UCSD-AML1 (cell line): Measurements from ENCODE around the gene HESX1.

ENCODE experiments used
- DNase-seq: peaks from one replicate; lab custom pipeline; 2025; ENCODE audit not compliant: unreplicated experiment; lab: John Stamatoyannopoulos, UW

Gene HESX1

DNA sequence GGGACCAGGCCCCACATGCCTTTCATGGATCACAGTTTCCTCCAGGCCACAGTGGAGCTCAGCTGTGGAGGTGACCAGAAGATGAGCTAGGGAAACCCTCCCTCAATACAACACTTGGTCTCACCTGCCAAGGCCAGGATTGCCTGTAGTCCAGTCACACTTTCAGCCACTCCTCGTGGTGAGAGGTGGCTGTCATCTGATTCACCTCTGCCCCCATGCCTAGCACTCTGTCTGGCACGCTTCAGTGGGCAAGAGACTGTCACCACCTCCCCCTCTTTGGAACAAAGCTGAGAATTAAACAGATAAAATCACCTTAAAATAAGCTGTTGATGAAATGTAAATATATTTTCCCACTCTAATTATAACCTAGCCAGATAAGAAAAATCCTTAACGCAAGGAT is 30.7 kb downstream of the HESX1 start:
- DNase-seq, result no peak

DNA sequence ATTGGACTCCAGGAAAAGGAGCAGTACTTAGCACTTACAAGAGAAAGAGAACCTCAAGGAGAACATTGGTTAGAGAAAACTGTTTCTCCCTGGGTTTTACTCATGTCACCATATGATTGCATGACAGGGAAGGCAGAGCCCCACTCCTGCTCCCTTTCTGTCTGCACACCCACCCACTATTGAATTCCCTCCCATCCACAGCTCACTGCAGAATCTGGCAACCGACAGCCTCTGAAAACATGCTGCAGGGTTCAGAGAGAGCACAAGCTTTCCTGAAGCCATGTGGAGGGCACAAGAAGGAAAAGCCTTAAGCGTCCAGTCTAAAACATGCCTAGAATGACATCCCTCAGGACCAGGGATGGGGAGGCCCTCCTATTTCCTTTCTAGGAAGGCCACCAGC is 31.6 kb downstream of the HESX1 start:
- DNase-seq, result no peak

DNA sequence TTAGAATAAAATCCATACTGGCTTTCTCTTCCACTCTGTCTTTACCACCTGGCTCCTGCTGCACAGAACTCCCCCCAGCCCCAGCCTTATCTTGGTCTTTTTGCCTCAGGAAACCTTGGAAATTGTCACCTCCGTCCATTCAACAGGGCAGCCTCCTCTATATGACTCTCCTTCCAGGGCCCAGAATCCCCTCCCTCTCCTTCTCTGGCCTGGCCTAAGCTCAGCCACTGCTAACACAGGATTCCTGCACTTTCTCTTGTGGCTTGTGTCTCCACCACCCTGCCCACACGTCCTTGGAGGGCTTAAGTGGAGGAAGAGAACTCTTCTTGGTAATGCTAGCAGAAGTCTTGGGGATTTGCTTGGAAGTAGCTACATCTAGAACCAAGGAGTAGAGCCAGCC is 33.1 kb downstream of the HESX1 start:
- no peak for DNase-seq

DNA sequence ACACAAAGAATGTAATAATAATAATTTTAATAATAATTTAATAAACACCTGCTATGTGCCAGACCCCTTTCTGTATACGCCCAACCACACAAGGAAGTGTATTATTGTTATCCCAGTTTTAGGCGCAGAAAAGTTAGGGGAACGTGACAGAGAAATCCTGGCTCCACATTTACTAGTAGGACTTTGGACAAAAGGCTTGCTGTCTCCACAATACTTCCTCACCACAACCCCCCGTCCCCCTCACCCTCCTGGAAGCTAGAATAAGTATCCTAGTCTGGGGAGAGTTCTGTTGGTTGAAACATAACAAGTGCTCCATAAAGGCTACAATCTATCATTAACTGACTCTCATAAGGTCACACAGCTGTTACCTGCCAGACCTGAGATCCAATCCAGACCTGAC is 34.1 kb downstream of the HESX1 start:
- no peak for DNase-seq

DNA sequence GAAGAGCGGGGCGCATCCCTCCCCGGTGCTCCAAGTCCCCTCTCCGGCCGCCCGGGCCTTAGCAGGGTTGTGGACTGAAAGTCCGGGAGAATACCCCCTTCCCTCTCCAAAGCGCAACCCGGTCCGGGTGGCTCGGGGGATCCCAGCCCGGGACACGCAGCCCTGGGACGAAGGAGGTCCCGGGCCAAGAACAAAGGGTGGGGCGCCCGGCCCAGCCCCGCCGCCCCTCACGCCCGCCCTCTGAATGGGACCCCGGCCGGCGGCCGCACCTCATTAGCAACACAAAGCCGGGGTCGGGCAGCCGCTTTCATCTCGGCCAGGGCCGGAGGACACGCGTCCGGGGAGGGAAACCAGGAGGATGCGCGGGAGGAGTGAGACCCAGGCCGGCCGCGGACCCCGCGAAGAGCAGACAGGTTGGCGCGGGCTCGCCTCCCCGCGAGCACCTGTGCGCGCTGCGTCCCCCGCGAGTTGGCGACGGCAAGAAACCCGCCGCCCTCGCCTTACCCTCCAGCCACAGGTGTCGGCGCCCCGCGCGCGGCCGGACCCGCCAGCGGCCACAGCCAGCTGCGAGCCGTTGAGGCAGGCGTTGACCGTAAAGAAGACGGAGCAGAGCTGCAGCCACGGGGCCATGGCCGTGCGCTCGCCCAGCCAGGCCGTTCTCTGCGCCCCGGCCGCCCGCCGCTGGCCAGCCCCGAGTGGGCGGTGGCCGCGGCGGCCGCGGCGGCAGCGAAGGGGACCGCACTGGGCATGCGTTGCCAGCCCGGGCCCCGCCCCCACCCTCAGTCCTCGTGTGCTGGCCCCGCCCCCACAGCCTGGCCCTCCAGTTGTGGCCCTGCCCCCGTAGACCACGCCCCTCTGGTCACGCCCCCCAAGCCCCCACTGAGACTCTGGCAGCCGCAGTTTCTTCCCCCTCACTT is 34.9 kb downstream of the HESX1 start, which contains the start of gene IL17RD:
Gene IL17RD (minus strand): TSS at position 697 of the 917 bp plus-strand sequence. CDS start 67 bp downstream, at position 630.
- peak; percentile 62 for DNase-seq

DNA sequence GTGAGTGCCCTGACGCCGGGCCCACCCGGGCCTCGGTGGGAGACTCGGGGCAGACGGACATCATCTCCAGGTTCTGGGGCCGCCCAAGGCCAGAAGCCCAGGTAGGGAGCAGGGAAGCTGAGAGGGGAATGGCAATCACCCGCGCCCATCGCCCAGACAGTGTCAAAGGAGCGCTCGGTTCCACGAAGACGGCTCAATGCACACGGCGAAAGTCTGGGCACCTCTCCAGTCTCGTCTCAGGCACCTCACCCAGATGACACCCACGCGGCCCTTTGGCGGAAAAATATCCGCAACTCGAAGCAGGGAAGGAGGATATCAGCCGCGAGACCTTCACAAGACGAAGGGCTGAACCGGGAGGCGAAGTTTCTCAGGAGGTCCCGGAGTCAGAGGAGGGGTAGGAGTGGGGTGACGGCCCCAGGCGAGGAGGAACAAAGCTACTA is 35.5 kb downstream of the HESX1 start:
- DNase-seq, result no peak

DNA sequence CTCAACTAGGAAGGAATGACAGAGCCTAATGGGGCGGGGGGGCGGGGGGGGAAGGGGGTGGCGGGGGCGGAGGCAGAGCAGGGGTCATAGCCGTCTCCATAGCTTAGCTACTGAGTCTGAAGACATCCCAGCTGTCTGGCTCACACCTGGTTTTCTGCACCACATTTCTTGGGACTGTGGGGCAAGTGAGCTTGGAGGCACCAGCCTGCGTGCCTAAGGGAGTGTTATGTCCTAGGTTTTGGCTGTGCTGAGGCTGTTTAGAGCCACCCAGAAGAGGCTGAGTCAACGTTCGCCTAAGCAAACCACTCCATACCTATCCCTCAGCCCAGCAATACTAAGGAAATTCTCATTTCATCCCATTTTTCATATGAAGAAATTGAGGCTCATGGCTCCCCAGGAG is 36.0 kb downstream of the HESX1 start:
- DNase-seq, result no peak

DNA sequence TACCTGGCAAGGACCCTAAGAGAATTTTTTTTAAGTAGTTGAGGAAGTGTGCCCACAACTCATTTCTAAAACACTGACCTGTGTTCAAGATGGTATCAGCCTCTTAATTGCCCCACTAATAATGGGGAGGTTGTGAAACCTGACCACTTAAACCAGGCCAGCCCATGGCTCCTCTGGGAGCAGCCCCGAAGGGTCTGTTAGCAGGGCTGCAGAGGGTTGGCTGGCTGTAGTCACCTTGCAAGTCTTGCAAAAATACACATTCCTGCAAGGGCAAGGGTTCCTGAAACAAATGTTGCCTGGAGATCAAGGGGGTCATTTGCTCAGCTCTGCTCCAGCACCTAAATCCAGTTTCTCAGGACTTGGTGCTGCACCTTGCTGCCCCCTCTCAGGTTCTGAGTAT is 37.9 kb downstream of the HESX1 start:
- no peak for DNase-seq

DNA sequence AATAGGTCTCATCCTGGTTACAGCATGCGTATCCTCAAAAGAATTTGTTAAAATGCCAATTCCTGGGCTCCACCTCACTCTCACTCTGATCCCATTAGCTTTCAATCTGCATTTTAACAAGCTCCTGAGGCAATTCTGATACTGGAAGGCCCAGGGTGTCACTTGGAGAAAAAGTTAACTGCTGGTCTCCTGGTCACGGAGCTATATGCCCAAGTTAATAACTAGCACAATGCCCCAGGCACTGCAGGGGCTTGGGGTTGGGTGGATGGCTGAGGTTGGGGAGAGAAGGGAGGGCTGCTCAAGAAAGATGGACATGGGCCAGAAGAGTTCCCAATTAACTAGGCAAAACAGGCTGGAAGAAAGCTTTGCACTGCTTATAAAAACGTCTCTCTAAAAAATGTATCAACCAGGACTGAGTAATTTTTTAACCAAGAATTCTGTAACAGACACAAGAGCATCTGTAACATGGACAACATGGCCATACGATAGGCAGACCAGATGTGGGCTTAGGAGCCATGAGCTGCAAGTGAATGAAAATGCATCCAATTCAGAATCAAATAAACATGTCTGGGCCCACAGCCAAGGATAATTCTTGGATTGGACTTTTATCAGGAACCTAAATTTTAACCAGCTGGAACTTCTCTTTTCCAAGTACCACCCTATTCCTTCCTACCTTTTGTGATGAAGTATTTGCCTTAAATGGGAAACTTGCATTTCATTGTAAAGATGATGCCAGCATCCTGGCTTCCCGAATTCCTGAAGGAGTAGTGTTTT is 38.8 kb downstream of the HESX1 start:
- no peak for DNase-seq

DNA sequence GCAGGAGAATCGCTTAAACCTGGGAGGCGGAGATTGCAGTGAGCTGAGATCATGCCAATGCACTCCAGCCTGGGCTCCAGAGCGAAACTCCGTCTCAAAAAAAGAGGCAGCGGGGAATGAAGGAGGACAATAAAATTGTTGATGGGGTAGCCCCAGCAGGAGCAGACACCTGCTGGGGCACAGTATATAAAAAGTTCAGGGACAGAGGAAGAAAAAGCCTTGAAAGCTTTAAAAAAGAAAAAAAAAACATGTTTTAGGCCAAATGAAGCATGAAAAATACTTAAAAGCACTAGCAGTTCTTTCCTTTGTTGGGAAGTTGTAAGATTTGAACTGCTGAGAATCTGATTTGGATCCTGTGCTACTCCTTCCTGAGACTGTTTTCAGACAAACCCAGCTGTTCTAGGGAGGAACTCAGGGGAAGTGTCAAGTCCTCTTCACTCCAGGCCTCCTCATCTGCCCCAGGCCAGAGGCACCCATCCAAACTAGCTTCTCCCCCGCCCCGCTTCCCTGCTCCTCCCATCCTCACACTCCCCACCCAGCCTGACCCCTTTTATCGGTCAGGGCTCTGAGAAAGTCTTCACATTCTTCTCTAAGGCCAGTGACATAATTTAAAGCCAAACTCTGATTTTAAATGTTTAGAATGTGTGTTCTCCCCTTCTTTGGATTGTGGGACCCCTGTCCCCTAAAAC is 39.6 kb downstream of the HESX1 start:
- no peak for DNase-seq

DNA sequence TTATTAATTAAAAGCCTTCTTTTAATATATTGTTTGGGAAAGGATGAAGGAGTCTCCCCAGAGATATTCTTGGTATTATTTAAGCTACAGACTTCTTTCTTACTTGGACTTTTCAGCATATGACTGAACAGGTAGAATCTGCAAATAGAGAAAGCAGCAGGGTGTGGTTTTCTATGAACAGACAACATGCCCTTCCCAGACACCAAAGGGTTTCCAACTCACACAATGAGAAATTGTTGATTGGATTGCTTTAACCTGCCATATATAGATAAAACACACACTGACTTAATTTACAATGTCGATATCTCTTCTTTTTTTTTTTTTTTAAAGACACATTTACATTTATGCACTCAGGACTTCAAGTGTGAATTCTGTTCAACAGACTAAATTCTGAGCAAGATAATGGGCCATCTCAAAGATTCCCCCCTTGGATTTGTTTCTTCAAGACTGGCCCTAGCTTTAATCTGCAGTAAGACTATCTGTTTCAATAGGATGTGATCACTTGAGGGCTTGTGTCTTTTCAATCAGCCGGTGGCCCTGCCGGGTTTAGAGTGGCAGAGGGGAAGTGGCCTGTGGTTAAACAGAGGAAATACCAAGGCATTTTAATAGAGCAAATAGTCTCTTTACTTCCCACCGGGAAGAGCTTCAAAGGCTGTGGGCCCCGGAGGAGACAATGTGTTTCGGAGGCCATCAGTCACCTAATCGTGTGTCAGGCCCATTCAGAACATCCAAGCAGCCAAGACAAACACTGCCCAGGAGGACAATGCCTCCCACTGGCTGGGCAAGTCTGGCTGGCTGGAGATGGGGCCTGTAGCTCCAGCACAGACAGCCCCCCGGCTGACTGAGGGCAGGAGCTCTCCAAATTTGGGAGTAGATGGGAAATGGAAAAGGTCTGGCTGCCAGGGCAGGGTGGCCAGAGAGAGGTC is 40.7 kb downstream of the HESX1 start:
- DNase-seq, result peak; percentile 60

DNA sequence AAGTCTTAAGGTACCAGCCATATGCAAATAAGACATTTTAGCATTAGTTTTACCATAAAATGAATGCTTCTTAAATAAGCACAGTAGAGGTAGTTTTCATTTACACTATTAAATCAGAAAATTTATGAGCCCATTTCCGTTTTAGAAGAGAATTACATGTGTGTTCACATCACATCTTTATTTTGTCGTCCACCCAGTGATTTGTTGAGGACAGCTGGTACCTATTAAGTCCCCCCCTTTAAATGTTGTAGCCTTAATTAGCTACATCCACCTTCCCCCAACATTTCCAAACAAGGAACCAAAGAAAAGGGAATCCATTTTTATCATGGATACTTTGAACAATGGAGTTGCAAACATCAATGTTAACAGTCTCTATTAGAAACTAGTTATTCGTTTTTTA is 41.5 kb downstream of the HESX1 start:
- DNase-seq, result no peak

DNA sequence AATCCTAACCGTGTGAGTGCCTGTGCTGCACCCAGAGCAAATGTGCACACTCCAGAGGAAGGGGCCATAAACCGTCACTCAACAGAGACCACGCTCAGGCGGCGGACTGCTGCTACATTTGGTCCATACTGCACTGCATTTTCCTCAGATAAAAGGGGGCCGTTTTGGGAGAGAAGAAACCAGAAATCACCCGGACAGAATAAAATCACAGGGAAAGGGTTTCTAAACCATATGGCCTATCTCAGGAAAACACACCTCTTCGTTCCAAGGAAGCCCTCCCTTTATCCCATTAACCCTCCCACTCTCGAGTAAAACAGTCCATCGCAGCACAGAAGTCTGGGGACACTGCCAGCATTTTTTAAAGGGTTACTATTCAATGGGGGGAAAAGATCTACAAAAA is 42.2 kb downstream of the HESX1 start:
- no peak for DNase-seq

DNA sequence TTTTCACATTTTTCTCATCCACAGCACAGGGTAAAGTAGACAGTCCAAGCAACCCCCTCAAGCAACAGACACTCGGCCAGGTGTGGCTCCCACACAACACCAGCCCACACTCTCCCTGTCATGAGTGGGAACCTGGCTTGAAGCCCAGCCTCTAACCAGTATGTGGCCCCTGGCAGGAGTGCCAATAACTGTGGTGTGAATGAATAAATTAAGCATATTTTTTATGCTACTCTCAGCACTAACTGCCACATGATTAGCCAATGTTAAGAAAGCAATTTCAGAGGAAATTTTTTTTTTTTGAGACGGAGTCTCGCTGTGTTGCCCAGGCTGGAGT is 44.5 kb downstream of the HESX1 start:
- no peak for DNase-seq

DNA sequence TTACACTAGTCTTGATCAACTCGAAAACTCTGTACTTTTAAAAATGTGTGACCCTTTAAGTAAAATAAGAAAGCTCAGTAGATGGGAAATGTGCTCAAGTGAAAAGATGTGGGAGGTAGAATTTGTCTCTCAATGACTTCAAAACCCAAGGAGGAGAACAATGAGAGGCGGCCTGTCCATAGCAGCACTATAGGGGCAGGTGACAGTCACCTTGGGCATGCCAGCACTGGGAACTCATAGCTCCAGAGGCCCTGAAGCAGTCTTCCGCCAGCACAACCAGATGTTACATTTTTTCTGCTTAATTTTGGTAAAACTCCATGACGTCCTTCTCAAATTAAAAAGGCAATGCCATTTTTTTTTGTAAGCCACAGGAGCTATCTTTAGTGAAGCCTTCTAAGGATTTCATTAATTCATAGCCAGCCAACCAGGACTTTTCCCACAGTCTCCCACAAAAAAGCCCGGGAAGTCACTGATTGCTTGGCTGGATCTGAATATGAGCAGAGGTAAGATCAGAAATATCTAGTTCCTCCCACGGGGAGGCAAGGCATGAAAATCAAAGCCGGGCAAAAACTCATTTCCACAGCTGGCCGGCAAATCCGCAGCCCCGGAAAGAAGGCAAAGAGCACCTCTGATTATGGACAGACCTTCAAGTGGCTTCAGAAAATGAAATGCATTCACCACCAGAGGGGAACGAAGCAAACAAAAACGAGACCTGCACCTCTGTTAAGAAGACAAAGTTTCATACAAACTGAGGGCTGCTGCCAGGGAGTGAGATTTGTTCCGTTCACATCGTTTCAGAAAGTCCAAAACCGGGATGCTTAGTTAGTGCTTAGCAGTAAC is 45.1 kb downstream of the HESX1 start:
- DNase-seq, result no peak

DNA sequence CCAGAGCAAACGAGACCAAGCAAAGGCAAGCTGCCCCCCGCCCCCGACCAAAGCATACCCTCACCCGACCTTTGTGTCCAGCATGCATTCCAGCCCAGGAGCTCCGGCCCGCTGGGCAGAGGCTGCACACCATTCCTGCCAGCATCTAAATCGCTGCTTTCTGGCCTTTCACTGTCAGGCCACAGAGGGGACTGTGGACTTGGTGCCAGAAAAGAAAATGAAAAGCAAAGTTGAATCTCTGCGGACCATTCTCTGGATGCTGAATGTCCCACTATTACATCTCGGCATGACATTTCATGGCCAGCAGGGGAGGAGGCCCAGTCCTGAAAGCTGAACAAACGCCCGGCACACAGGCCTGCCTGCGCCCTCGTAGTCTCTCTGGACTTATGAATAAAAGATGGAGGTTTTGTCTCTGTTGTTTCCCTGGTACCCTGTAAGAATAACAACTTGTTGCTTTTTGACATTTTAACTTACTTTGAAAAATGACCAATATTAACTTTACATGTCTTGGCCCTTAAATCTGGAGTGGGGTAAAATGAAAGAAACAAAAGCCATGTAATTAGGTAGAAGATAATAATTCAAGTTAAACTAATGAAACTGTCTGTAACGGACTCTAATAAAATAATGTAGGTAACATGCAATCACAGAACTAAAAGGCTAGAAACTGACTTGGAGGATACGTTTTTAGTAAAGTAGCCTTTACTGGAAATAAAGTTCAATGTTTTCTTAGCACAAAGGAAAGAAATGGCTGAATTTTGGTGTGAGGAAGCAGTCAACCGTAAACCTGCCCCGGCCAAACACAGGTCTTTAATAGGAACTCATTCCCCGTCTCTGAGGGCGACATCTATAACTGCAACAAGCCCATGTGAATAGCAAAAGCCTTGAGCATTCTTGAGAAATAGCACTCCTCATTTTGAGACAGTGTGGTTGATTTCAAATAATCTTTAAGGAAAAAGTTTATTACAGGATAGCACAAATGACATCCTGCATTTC is 47.3 kb downstream of the HESX1 start:
- no peak for DNase-seq

DNA sequence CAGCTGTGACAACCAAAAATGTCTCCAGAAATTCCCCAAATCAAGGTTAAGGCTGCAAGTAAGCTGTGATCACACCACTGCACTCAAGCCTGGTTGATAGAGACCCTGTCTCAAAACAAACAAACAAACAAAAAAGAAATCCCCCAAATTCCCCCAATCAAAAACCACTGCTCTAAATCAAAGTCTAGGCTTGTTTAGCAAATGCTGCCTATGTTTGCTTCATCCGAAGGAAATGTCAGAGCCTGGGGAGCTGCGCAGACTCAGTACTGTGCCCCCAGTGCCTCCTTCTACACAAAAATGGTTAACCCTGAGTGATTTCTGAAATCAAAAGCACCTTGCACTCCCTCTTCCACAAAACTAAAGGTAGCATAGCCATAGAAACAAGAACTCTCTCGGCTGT is 48.0 kb downstream of the HESX1 start:
- no peak for DNase-seq

DNA sequence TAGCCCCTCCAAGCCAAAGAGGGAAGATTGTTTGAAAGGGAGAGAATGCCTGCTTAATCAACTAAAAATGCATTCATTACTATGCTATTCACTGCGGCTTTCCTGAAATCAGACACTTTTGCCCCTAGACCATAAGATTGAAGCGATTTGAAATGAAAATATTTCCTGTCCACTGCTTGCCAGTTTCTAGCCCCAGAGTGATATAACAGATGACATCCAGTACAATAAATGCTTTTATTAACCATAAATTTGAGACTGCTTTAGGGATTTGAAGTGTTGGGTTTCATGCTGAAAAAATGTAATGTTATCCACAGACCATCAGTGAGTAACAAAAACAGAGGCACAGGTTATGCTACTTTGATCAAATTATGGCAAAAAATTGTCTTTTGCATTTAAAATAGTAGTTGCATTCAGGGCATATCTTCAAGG is 48.7 kb downstream of the HESX1 start:
- no peak for DNase-seq
